ENCODE data around the gene PLCD1. TPM values are rescaled to one million over a fixed set of nuclear protein-coding genes. Genes with fewer than 3 reads are reported as not detected.
A peak's percentile ranks its signal among the peaks of the same experiment; 100 is the strongest.

The PLCD1 gene
- total and polyA plus RNA-seq, 2 of the 8 experiments (the other 6 are each of a cell fraction or from before 2014, with no cell fraction given): 15.3 to 19.2 TPM

GRCh38 chr3:37996785-37997301, 32.6 kb downstream of the PLCD1 start (continued):
- peak; percentile 82 for TF ChIP-seq TEAD4 (IDR thresholded peaks at IDR 0.05; ENCODE audit: low read depth, low read length)
- no peak for TF ChIP-seq TAF7 (optimal IDR thresholded peaks at IDR 0.05; ENCODE audit: borderline replicate concordance, low read depth, low read length)
- TF ChIP-seq CBX5 (IDR thresholded peaks at IDR 0.05; ENCODE audit: low read depth, low read length): no peak
- TF ChIP-seq KDM1A (IDR thresholded peaks at IDR 0.05; ENCODE audit: borderline replicate concordance, low read length): peak; percentile 98
- peak; percentile 94 for TF ChIP-seq USF2 (IDR thresholded peaks at IDR 0.05; ENCODE audit: low read length)
